Measurements from ENCODE around the gene RAD23B. TPM values are rescaled to one million over a fixed set of nuclear protein-coding genes. Genes with fewer than 3 reads are reported as not detected.

RAD23B gene
- total and polyA plus RNA-seq, 11 donors: 39.8 to 144 (median 105) TPM

- peaks cover 0 to 95% (median 76%) of the 10 kb centered on the region in 9 donors for H3K36me3 ChIP-seq
- TF ChIP-seq POLR2A (IDR thresholded peaks at IDR 0.05) (no peak), CTCF (IDR thresholded peaks at IDR 0.05) (no peak)
- H3K4me1 ChIP-seq: peaks cover 0 to 18% (median 4%) of the 10 kb centered on the region in 12 donors
- DNase-seq (no peak), ATAC-seq (no peak)
- no peaks in the 10 kb centered on the region for H3K9me3 ChIP-seq
- intact Hi-C loops (cut with DNase I): no loop called here
- H3K4me3 ChIP-seq: no peak overlapping the region
- 0 to 5% (median 0%) methylated on average over 1 of the region's 1 CpG for whole genome bisulfite sequencing, 4 donors
- H3K27me3 ChIP-seq: no peaks in the 10 kb centered on the region
- H3K27ac ChIP-seq: no peak overlapping the region
Measured at GRCh38 chr9:107308461-107308860, 25.4 kb downstream of the RAD23B start.

DNA sequence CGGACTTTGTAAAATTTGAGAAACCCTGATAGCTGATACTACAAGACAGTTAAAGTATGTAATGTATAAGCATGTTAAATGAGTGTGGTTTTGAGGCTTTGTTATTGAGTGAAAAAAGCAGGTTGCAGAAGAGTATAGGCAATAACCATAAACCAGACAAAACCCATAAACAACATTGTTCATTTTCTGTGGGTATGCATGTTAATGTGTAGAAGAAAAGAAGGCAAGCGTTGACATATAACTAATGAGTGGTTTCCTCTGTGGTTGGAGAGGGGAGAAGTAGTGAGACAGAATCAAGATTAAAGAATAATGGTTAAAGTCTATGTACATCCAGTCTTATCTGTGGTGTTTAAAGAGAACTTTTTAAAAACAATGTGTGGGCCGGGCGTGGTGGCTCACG is 26.2 kb downstream of the RAD23B start:
- TF ChIP-seq CTCF (IDR thresholded peaks at IDR 0.05) (no peak), POLR2A (IDR thresholded peaks at IDR 0.05) (no peak)
- intact Hi-C loops (cut with DNase I): no loop called here
- peaks cover 0 to 95% (median 77%) of the 10 kb centered on the region in 9 donors for H3K36me3 ChIP-seq
- H3K9me3 ChIP-seq: no peaks in the 10 kb centered on the region
- no peak overlapping the region for H3K4me3 ChIP-seq
- WGBS, 4 donors: 90 to 94% (median 92%) methylated on average over 5 of the region's 5 CpGs
- DNase-seq (no peak), ATAC-seq (no peak)
- no peaks in the 10 kb centered on the region for H3K27me3 ChIP-seq
- H3K27ac ChIP-seq: no peak overlapping the region
- peaks cover 0 to 18% (median 4%) of the 10 kb centered on the region in 12 donors for H3K4me1 ChIP-seq

- intact Hi-C loops (cut with DNase I): no loop called here
- Histone ChIP-seq H3K36me3 (peaks cover 0 to 87% (median 71%) of the 10 kb centered on the region in 9 donors), H3K4me1 (peaks cover 0 to 20% (median 6%) of the 10 kb centered on the region in 12 donors), H3K4me3 (no peak overlapping the region), H3K27ac (no peak overlapping the region), H3K9me3 (no peaks in the 10 kb centered on the region), H3K27me3 (no peaks in the 10 kb centered on the region)
- WGBS, 4 donors: 60 to 66% (median 65%) methylated on average over 8 of the region's 8 CpGs
- TF ChIP-seq CTCF (IDR thresholded peaks at IDR 0.05) (no peak), POLR2A (IDR thresholded peaks at IDR 0.05) (no peak)
- peak; percentile 63 to 89 (median 78) for ATAC-seq
- DNase-seq: peak in 3 of 5 donors; percentile 25 to 58 (median 54)
Measured at GRCh38 chr9:107312376-107313050, 29.4 kb downstream of the RAD23B start.

DNA sequence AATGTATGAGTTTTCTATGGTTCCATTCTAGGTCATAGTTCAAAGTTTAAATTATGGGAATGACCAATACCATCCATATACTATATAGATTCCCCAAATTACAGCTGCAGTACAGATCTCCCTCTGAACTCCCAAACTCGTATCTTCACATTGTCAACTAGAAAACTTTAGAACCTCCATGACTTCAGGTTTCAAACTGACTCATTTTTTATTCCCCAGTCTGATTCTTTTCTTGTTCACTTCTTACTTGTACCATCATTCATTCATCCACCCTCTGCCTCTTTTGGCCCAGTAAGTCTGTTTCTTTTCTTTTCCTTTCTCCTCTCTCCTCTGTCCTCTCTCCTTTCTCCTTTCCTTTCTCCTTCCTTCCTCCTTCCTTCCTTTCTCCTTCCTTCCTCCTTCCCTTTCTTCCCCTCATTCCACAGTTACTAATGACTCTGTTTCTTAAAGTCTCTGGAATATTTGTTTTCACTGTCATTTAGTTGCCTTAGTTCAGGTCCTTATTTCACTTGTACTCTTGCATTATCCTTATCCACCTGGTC is 30.5 kb downstream of the RAD23B start:
- Histone ChIP-seq H3K9me3 (no peaks in the 10 kb centered on the region), H3K4me1 (peaks cover 0 to 21% (median 6%) of the 10 kb centered on the region in 12 donors), H3K36me3 (peaks cover 0 to 85% (median 68%) of the 10 kb centered on the region in 9 donors), H3K4me3 (no peak overlapping the region), H3K27ac (no peak overlapping the region), H3K27me3 (no peaks in the 10 kb centered on the region)
- intact Hi-C loops (cut with DNase I): no loop called here
- DNase-seq (no peak), ATAC-seq (no peak)
- TF ChIP-seq POLR2A (IDR thresholded peaks at IDR 0.05) (no peak), CTCF (IDR thresholded peaks at IDR 0.05) (no peak)
- 88 to 98% (median 93%) methylated on average over 1 of the region's 1 CpG for WGBS, 4 donors

All from heart left ventricle (tissue), 16 donors.